ENCODE results near the gene ORAI3.

The ORAI3 gene

GRCh38 chr16:30930160-30930571, 18.7 kb upstream of the ORAI3 start:
- Histone ChIP-seq H3K4me3 (ENCODE audit: low read depth, low read length) (no peak overlapping the region), H3K36me3 (ENCODE audit: control insufficient read depth in 2 of 2, insufficient read depth in 1 of 2, low read length in 2 of 2) (peaks cover 12 to 93% of the 10 kb centered on the region in 2 experiments; a peak in 2 of 3 replicates), H3K9me3 (ENCODE audit: control insufficient read depth, insufficient read depth, low read depth, low read length) (no peaks in the 10 kb centered on the region), H3K4me1 (ENCODE audit: control insufficient read depth, insufficient read depth, low read length) (no peaks in the 10 kb centered on the region), H3K27ac (ENCODE audit: extremely low read depth, low read depth, low read length) (no peak overlapping the region)
- ChIA-PET POLR2A (no interaction called here), CTCF (interaction anchor here (0.7 to 1.2 kb wide), 3 partner anchors 12 to 1114 kb away, joined by 3 read pairs; partner anchors contain the start of gene PAGR1)
- no peak for TF ChIP-seq ZNF394 (tag by site-specific recombination; IDR thresholded peaks at IDR 0.05; ENCODE audit: borderline replicate concordance)
- no peak for TF ChIP-seq HOXA7 (CRISPR knock-in tag; IDR thresholded peaks at IDR 0.05; ENCODE audit: borderline replicate concordance)
- no peak for TF ChIP-seq ZNF776 (tag by site-specific recombination; IDR thresholded peaks at IDR 0.05; ENCODE audit: borderline replicate concordance)

DNA sequence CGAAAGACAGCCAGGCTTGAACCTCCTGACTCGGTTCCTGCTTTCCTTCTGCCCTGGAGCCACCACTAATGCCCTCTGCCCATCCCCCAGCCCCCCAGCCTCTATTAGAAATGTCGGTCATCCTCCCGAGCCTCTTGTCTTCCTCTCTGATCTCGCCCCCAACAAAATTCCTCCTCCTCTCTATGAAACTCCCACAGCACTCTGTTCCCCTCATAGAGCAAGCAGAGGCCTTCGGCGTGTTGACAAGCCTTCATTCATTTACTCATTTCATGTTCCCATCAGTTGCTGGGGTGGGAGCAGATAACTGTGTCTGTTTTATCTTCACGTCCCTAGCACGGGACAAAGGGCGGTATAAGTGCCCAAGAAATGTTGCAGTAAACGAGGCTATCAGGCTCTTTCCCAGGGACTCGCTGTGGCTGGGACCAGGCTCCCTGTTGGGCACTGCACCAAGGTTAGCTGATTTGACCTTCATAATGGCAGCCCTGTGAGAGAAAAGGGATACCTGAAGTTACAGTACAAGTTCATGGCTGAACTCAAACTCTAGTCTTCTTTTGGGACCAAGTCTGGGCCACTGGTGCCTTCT, 17.7 kb upstream of the ORAI3 start:
- Histone ChIP-seq H3K27ac (ENCODE audit: extremely low read depth, low read depth, low read length) (no peak overlapping the region), H3K9me3 (ENCODE audit: control insufficient read depth, insufficient read depth, low read depth, low read length) (no peaks in the 10 kb centered on the region), H3K4me3 (ENCODE audit: low read depth, low read length) (no peak overlapping the region), H3K4me1 (ENCODE audit: control insufficient read depth, insufficient read depth, low read length) (no peaks in the 10 kb centered on the region), H3K36me3 (ENCODE audit: control insufficient read depth in 2 of 2, insufficient read depth in 1 of 2, low read length in 2 of 2) (peaks cover 12 to 93% of the 10 kb centered on the region in 2 experiments; a peak in 2 of 3 replicates)
- POLR2A ChIA-PET = interaction anchor here (0.6 to 1.1 kb wide), 2 partner anchors 13 to 87 kb away, joined by 3 to 11 read pairs; no protein-coding TSS in a partner anchor
- CTCF ChIA-PET = interaction anchor here (0.6 to 3.8 kb wide), 3 partner anchors 11 to 30 kb away, joined by 3 to 26 read pairs (median 6); no protein-coding TSS in a partner anchor
- TF ChIP-seq GLIS2 (tag by site-specific recombination; IDR thresholded peaks at IDR 0.05) (no peak), ZNF174 (tag by site-specific recombination; IDR thresholded peaks at IDR 0.05) (no peak), REPIN1 (tag by site-specific recombination; IDR thresholded peaks at IDR 0.05; ENCODE audit: low read depth) (no peak), ZNF416 (tag by site-specific recombination; IDR thresholded peaks at IDR 0.05) (no peak), ZNF792 (tag by site-specific recombination; IDR thresholded peaks at IDR 0.05) (no peak), ZSCAN30 (tag by site-specific recombination; IDR thresholded peaks at IDR 0.05) (no peak), ZFP41 (tag by site-specific recombination; IDR thresholded peaks at IDR 0.05; ENCODE audit: borderline replicate concordance) (no peak), ZNF324 (tag by site-specific recombination; IDR thresholded peaks at IDR 0.05) (no peak), ZNF785 (tag by site-specific recombination; IDR thresholded peaks at IDR 0.05) (no peak), ZNF18 (tag by site-specific recombination; IDR thresholded peaks at IDR 0.05) (no peak), ZNF266 (tag by site-specific recombination; IDR thresholded peaks at IDR 0.05; ENCODE audit: low read depth) (no peak), ZNF639 (tag by site-specific recombination; IDR thresholded peaks at IDR 0.05) (no peak), ZNF791 (tag by site-specific recombination; IDR thresholded peaks at IDR 0.05) (no peak), REST (tag by site-specific recombination; IDR thresholded peaks at IDR 0.05) (no peak)
- TF ChIP-seq, protein P1, sequence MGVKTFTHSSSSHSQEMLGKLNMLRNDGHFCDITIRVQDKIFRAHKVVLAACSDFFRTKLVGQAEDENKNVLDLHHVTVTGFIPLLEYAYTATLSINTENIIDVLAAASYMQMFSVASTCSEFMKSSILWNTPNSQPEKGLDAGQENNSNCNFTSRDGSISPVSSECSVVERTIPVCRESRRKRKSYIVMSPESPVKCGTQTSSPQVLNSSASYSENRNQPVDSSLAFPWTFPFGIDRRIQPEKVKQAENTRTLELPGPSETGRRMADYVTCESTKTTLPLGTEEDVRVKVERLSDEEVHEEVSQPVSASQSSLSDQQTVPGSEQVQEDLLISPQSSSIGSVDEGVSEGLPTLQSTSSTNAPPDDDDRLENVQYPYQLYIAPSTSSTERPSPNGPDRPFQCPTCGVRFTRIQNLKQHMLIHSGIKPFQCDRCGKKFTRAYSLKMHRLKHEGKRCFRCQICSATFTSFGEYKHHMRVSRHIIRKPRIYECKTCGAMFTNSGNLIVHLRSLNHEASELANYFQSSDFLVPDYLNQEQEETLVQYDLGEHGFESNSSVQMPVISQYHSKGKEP (tag by site-specific recombination; IDR thresholded peaks at IDR 0.05) = no peak
